Activated T-cell treated with anti-CD3 and anti-CD28 coated beads, Interleukin-2, amount 50 U/mL, for 48 hours (primary cell): Measurements from ENCODE around the gene UBE4B.
A peak's percentile ranks its signal among the peaks of the same experiment; 100 is the strongest.
"Not testable (repeated sequence)": the region's sequence is repeated elsewhere in the genome, so short reads cannot be mapped to it uniquely, and the experiment has no call there.

ENCODE experiments used
- DNase-seq, 2 experiments: peaks; one replicate each; pipeline ENCODE4 v3.0.0-alpha.2; 2020

Gene UBE4B

GRCh38 chr1:10032590-10033358 is at the start of gene UBE4B:
Gene UBE4B, plus strand, starts transcription at chr1:10032958. Its CDS starts 713 bp downstream, at chr1:10033671.
- peak; percentile 98 to 99 for DNase-seq

GRCh38 chr1:9984253-9984652 is 48.5 kb upstream of the UBE4B start:
- DNase-seq, result no peak

- DNase-seq, result no peak
Measured at GRCh38 chr1:9985001-9985400, 47.8 kb upstream of the UBE4B start.

- no peak for DNase-seq
Measured at GRCh38 chr1:9989773-9990172, 43.0 kb upstream of the UBE4B start.

- no peak for DNase-seq
Measured at GRCh38 chr1:9990944-9991343, 41.8 kb upstream of the UBE4B start.

GRCh38 chr1:9992910-9993309 is 39.8 kb upstream of the UBE4B start:
- DNase-seq, result no peak

GRCh38 chr1:9993561-9994075 is 39.1 kb upstream of the UBE4B start:
- DNase-seq, result no peak

- DNase-seq, result peak; percentile 21 to 28
Measured at GRCh38 chr1:9996624-9997582, 35.9 kb upstream of the UBE4B start, which contains the start of gene RBP7. Gene RBP7, plus strand, starts transcription at chr1:9997228. Its CDS starts 31 bp downstream, at chr1:9997259.

- no peak for DNase-seq
Measured at GRCh38 chr1:10001016-10001665, 31.6 kb upstream of the UBE4B start.

GRCh38 chr1:10005248-10005647 is 27.5 kb upstream of the UBE4B start:
- DNase-seq, result not testable (repeated sequence)

- no peak for DNase-seq
Measured at GRCh38 chr1:10007169-10007568, 25.6 kb upstream of the UBE4B start.

GRCh38 chr1:10014016-10014415 is 18.7 kb upstream of the UBE4B start:
- no peak for DNase-seq

GRCh38 chr1:10019561-10019960 is 13.2 kb upstream of the UBE4B start:
- no peak for DNase-seq

GRCh38 chr1:10020086-10020485 is 12.7 kb upstream of the UBE4B start:
- DNase-seq, result no peak

- DNase-seq, result not testable (repeated sequence)
Measured at GRCh38 chr1:10020678-10021077, 12.1 kb upstream of the UBE4B start.

GRCh38 chr1:10021992-10022391 is 10.8 kb upstream of the UBE4B start:
- not testable (repeated sequence) for DNase-seq

GRCh38 chr1:10022656-10023055 is 10.1 kb upstream of the UBE4B start:
- DNase-seq, result no peak

GRCh38 chr1:10025354-10025753 is 7.4 kb upstream of the UBE4B start:
- DNase-seq, result no peak

- DNase-seq, result no peak
Measured at GRCh38 chr1:10027027-10027426, 5.7 kb upstream of the UBE4B start.

GRCh38 chr1:10028956-10029500 is 3.7 kb upstream of the UBE4B start:
- DNase-seq, result not testable (repeated sequence)

GRCh38 chr1:10031461-10031860 is 1.3 kb upstream of the UBE4B start:
- DNase-seq, result no peak

- DNase-seq, result peak in 1 of 2 experiments; percentile 57
Measured at GRCh38 chr1:10033359-10033845, 644 bp downstream of the UBE4B start.
